ENCODE results near the gene UGT1A10.

The UGT1A10 gene

DNA sequence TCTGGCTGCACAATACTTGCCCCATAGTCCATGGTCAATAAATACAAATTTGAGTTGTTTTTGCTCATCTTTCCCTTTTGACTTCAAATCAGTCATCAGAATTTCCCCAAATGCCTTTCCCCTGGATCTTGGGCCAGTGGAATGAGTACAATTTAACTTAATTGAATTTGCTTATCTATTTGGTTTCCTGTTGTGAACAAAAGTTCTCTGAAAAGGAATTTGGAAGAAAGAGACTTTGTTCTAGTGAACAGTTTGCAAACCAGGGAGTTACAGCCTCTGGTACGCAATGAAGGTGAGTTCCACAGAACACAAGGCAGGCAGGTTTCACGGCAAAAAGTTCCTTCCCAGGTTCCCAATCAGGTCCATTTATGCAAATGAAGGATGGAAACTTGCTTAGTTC is 122.6 kb downstream of the UGT1A10 start:
- DNase-seq (no peak), ATAC-seq (ENCODE audit: insufficient read depth, low read depth) (no peak)
- Histone ChIP-seq H2AFZ (ENCODE audit: low read depth, low read length) (no peak overlapping the region), H3K4me3 (ENCODE audit: low read depth in 1 of 2, low read length in 2 of 2) (no peak overlapping the region), H3K27me3 (ENCODE audit: insufficient read depth, low read length, poor library complexity) (peaks cover 6% of the 10 kb centered on the region), H3K36me3 (ENCODE audit: insufficient read depth, low read length) (no peaks in the 10 kb centered on the region), H3K79me2 (ENCODE audit: insufficient read depth, low read length) (no peaks in the 10 kb centered on the region), H3K9me3 (ENCODE audit: insufficient read depth, low read length, severe bottlenecking) (no peaks in the 10 kb centered on the region), H3K4me1 (ENCODE audit: insufficient read depth, low read length) (no peaks in the 10 kb centered on the region), H4K20me1 (ENCODE audit: insufficient read depth, low read length) (no peaks in the 10 kb centered on the region), H3K4me2 (ENCODE audit: insufficient read depth, low read length) (no peak overlapping the region), H3K27ac (ENCODE audit: low read length) (no peak overlapping the region), H3K9ac (ENCODE audit: low read depth, low read length) (no peak overlapping the region)
- TF ChIP-seq, protein P1, sequence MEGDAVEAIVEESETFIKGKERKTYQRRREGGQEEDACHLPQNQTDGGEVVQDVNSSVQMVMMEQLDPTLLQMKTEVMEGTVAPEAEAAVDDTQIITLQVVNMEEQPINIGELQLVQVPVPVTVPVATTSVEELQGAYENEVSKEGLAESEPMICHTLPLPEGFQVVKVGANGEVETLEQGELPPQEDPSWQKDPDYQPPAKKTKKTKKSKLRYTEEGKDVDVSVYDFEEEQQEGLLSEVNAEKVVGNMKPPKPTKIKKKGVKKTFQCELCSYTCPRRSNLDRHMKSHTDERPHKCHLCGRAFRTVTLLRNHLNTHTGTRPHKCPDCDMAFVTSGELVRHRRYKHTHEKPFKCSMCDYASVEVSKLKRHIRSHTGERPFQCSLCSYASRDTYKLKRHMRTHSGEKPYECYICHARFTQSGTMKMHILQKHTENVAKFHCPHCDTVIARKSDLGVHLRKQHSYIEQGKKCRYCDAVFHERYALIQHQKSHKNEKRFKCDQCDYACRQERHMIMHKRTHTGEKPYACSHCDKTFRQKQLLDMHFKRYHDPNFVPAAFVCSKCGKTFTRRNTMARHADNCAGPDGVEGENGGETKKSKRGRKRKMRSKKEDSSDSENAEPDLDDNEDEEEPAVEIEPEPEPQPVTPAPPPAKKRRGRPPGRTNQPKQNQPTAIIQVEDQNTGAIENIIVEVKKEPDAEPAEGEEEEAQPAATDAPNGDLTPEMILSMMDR (IDR thresholded peaks at IDR 0.05; ENCODE audit: borderline replicate concordance, extremely low read depth, low read length, poor library complexity, severe bottlenecking), result no peak
- TF ChIP-seq EZH2 (IDR thresholded peaks at IDR 0.05; ENCODE audit: borderline replicate concordance, low read depth, low read length, severe bottlenecking), result no peak

DNA sequence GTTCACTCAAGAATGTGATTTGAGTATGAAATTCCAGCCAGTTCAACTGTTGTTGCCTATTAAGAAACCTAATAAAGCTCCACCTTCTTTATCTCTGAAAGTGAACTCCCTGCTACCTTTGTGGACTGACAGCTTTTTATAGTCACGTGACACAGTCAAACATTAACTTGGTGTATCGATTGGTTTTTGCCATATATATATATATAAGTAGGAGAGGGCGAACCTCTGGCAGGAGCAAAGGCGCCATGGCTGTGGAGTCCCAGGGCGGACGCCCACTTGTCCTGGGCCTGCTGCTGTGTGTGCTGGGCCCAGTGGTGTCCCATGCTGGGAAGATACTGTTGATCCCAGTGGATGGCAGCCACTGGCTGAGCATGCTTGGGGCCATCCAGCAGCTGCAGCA is 123.8 kb downstream of the UGT1A10 start, which contains the start of gene UGT1A1:
UGT1A1 (plus strand) TSS at position 228 of the 400 bp plus-strand sequence; CDS start at position 246, 18 bp downstream.
- no peak for ATAC-seq (ENCODE audit: insufficient read depth, low read depth)
- Histone ChIP-seq H3K9ac (ENCODE audit: low read depth, low read length) (no peak within 1 kb of the TSS), H3K4me2 (ENCODE audit: insufficient read depth, low read length) (no peak within 1 kb of the TSS), H3K9me3 (ENCODE audit: insufficient read depth, low read length, severe bottlenecking) (no peaks in the 10 kb centered on the region), H3K27ac (ENCODE audit: low read length) (no peak within 1 kb of the TSS), H2AFZ (ENCODE audit: low read depth, low read length) (no peak within 1 kb of the TSS), H3K79me2 (ENCODE audit: insufficient read depth, low read length) (no peaks in the 10 kb centered on the region), H3K36me3 (ENCODE audit: insufficient read depth, low read length) (no peaks in the 10 kb centered on the region), H3K4me1 (ENCODE audit: insufficient read depth, low read length) (no peaks in the 10 kb centered on the region), H4K20me1 (ENCODE audit: insufficient read depth, low read length) (no peaks in the 10 kb centered on the region), H3K4me3 (ENCODE audit: low read depth in 1 of 2, low read length in 2 of 2) (no peak within 1 kb of the TSS), H3K27me3 (ENCODE audit: insufficient read depth, low read length, poor library complexity) (peaks cover 10% of the 10 kb centered on the region)
- no peak for DNase-seq
- TF ChIP-seq, protein P1 (IDR thresholded peaks at IDR 0.05; ENCODE audit: borderline replicate concordance, extremely low read depth, low read length, poor library complexity, severe bottlenecking), result no peak
- TF ChIP-seq EZH2 (IDR thresholded peaks at IDR 0.05; ENCODE audit: borderline replicate concordance, low read depth, low read length, severe bottlenecking), result no peak

DNA sequence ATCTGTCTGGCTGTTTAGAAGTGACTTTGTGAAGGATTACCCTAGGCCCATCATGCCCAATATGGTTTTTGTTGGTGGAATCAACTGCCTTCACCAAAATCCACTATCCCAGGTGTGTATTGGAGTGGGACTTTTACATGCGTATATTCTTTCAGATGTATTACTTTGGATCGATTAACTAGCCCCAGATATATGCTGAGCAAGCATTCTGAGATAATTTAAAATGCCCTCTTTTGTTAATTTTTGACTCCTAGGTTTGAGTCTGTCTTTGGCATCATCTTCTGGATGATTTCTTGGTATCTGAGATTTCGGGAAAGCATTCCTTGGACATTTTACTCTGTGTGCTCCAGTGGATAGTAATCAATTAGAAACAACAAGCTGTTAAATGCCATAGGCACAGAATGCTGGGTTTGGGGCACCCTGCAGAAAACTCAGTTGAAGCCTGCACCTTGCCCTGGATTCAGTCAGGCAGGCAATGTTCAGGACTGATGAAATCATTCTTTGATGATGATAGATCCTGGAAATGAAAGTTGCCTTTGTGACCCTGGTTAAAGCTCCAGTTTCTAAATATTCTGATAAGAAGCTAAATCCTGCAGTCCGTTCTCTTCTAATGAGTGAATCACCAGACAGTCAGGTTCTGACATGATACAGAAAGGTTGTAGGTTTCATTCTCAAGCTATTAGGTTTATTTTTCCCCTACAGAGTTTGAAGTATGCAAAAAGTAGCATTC is 125.0 kb downstream of the UGT1A10 start:
- H3K4me1 ChIP-seq (ENCODE audit: insufficient read depth, low read length), result no peaks in the 10 kb centered on the region
- TF ChIP-seq, protein P1 (IDR thresholded peaks at IDR 0.05; ENCODE audit: borderline replicate concordance, extremely low read depth, low read length, poor library complexity, severe bottlenecking), result no peak
- TF ChIP-seq EZH2 (IDR thresholded peaks at IDR 0.05; ENCODE audit: borderline replicate concordance, low read depth, low read length, severe bottlenecking), result no peak
- no peak overlapping the region for H3K4me2 ChIP-seq (ENCODE audit: insufficient read depth, low read length)
- peaks cover 10% of the 10 kb centered on the region for H3K27me3 ChIP-seq (ENCODE audit: insufficient read depth, low read length, poor library complexity)
- no peaks in the 10 kb centered on the region for H4K20me1 ChIP-seq (ENCODE audit: insufficient read depth, low read length)
- no peak overlapping the region for H3K9ac ChIP-seq (ENCODE audit: low read depth, low read length)
- no peak overlapping the region for H2AFZ ChIP-seq (ENCODE audit: low read depth, low read length)
- no peaks in the 10 kb centered on the region for H3K9me3 ChIP-seq (ENCODE audit: insufficient read depth, low read length, severe bottlenecking)
- no peak overlapping the region for H3K4me3 ChIP-seq (ENCODE audit: low read depth in 1 of 2, low read length in 2 of 2)
- DNase-seq (no peak), ATAC-seq (ENCODE audit: insufficient read depth, low read depth) (no peak)
- H3K79me2 ChIP-seq (ENCODE audit: insufficient read depth, low read length), result no peaks in the 10 kb centered on the region
- no peaks in the 10 kb centered on the region for H3K36me3 ChIP-seq (ENCODE audit: insufficient read depth, low read length)
- no peak overlapping the region for H3K27ac ChIP-seq (ENCODE audit: low read length)
